Measurements from ENCODE around the gene RUBCN.

- no peak for TF ChIP-seq CTCF (optimal IDR thresholded peaks at IDR 0.05 in 1 of 3, IDR thresholded peaks at IDR 0.05 in 1 of 3, conservative IDR thresholded peaks at IDR 0.05 in 1 of 3; ENCODE audit: extremely low read depth in 1 of 3, insufficient read depth in 2 of 3, low read length in 3 of 3)
- TF ChIP-seq EZH2 (IDR thresholded peaks at IDR 0.05; ENCODE audit: low read length), result no peak
These were observed 60.8 kb downstream of the RUBCN start for GRCh38 chr3:197675951-197676350.
